ENCODE data around the gene TBC1D20.
A peak's percentile ranks its signal among the peaks of the same experiment; 100 is the strongest.

TBC1D20 gene

DNA sequence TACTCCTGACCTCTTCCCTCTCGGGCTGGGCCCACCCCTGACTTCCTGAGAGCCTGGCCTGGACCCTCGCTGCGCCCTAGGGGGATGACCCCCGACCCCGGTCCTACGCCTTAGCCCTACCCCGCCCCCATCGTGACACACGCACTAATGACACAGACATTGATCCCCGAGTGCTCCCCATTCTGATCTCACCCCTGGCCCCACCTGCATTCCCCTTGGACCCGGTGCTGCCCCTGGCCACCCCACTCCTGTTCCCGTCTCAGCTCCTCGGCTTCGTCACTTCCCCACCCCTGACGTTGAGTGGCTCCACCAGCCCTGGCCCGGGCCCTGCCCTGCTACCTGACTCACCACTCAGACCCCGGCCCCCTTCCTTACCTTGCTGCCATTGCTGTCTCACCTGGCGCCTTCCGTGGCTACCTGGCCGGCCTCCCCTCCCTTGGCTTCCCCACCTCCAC lies 42.1 kb downstream of the TBC1D20 start:
- DNase-seq (ENCODE audit: low read depth, low spot score) = no peak

DNA sequence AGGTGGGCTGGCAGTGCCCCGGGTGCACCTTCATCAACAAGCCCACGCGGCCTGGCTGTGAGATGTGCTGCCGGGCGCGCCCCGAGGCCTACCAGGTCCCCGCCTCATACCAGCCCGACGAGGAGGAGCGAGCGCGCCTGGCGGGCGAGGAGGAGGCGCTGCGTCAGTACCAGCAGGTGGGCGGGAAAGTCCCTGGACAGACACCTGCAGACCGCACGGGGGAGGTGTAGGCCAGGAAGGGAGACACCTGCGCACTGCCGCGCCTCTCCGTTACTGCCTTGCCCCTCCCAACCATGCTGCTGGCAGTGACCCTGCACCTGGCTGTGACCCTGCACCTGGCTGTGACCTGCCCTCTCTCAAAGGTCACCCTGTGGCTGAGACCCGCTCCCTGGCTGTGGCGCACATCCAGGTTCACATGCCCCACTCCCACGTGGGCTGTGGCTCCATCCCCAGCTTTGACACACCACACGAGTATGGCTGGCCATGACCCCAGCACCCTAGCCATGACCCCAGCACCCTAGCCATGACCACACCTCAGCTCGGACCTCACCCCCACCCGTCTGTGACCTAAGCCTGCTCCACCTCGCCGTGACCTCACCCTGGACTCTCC lies 42.7 kb downstream of the TBC1D20 start:
- DNase-seq (ENCODE audit: low read depth, low spot score) = no peak

DNA sequence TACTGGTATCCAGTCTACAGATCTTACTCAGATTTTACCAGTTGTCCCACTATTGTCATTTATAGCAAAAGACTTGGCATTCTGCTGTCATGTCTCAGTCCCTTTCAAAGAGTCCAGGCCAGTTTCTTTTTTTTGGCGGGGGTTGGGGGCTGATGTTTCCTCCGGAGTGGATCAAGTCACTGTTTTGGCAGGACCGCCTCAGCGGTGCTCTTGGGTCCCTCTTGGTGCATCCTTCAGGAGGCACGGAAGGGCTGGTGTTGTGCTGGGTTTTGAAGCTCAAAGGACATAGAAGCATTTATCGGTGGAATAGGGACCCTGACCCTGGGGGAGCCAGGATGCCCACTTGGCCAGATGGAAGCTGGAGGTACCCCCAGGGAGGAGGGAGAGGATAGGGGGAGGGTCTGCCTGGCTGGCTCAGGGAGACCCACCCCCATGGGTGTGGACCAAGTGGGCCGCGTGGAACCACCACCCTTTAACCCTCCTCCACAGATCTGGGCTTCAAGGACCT lies 43.4 kb downstream of the TBC1D20 start:
- DNase-seq (ENCODE audit: low read depth, low spot score) = no peak

DNA sequence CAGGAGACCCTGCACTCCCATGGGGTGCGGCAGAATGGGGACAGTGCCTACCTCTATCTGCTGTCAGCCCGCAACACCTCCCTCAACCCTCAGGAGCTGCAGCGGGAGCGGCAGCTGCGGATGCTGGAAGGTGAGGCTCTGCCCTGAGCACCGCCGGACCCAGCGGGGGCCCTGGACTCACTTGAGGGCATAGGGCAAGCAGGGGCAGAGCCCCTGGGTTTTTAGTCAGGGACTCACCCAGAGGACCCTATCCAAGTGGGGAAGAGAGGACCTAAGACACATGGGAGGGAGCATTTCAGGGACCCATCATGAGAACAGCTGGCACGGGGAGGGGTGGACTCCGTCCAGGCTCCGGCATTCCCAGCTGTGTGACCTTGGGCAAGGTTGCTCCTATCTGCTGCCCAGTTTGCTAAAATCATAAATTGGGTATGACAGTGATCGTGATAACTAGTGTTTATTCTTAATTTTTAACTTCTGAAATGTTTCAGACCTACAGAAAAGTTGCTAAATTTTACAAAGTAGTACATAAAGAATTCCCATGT lies 44.5 kb downstream of the TBC1D20 start:
- no peak for DNase-seq (ENCODE audit: low read depth, low spot score)

DNA sequence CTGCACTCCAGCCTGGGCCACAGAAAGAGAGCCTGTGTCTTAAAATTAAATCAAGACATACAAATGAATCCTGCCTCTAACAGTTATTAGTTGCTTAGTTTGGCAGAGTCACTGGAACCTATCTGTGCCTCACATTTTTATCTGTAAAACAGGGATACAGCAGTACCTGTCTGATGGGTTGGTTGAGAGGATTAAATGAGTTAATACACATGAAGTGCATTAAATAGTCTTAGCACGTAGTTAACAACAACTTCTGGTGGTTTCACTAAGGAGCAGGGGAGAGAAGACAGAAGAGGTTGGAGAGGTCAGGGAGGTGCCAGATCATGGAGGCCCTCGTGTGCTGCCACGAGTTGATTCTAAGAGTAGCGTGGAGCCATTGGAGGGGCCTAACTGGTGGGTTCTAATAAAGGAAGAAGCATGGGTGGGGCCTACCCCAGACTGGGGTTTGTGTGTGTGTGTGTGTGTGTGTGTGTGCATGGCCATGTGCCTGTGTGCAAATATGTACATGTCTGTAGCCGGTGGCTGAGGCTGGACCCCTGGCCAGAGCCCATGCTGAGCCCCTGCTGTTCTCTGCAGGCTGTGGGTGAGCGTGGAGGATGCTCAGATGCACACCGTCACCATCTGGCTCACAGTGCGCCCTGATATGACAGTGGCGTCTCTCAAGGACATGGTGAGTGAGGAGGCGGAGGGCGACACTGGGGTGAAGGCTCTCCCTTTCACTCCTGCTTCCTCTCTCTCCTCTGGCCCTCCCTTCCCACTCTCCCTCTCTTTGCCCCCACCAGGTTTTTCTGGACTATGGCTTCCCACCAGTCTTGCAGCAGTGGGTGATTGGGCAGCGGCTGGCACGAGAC lies 45.2 kb downstream of the TBC1D20 start:
- no peak for DNase-seq (ENCODE audit: low read depth, low spot score)

DNA sequence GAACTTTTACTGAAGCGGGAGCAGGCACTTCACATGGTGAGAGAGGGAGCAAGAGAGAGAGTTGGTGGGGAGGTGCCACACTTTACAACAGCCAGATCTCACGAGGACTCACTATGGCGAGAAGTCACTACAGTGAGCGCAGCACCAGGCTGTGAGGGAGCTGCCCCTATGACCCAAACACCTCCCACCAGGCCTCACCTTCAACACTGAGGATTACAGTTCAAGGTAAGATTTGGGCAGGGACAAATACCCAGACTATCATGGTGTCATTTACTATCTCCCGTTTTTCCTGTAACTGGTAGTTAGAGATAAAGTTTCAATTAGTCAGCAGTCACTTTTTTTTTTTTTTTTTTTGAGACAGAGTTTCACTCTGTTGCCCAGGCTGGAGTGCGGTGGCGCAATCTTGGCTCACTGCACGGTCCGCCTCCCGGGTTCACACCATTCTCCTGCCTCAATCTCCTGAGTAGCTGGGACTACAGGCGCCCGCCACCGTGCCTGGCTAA lies 46.5 kb downstream of the TBC1D20 start:
- no peak for DNase-seq (ENCODE audit: low read depth, low spot score)

DNA sequence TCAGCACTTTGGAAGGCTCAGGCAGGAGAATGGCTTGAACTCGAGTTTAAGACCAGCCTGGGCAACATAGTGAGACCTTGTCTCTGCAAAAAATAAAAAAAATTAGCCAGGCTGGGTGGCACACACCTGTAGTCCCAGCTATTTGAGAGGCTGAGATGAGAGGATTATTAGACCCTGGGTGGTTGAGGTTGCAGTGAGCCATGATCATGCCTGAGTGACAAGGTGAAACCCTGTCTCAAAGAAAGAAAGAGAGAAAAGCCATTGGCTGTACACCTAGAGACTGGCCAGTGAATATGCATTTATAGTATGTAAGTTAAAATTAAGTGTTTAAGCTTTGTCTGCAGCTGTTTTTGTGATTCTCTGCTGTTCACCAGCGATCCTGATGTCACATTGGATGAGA lies 48.2 kb downstream of the TBC1D20 start:
- DNase-seq (ENCODE audit: low read depth, low spot score) = no peak

DNA sequence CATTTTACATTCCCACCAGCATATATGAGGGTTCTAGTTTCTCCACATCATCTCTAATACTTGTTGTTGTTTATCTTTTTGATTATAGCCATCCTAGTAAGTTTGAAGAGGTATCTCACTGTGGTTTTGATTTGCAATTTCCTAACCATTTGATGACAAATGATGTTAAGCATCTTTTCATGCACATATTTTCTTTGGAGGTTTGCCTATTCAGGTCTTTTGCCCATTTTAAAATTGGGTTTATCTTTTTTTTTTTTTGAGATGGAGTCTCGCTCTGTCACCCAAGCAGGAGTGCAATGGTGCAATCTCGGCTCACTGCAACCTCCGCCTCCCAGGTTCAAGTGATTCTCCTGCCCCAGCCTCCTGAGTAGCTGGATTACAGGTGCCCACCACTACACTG lies 50.3 kb downstream of the TBC1D20 start:
- DNase-seq (ENCODE audit: low read depth, low spot score) = no peak

DNA sequence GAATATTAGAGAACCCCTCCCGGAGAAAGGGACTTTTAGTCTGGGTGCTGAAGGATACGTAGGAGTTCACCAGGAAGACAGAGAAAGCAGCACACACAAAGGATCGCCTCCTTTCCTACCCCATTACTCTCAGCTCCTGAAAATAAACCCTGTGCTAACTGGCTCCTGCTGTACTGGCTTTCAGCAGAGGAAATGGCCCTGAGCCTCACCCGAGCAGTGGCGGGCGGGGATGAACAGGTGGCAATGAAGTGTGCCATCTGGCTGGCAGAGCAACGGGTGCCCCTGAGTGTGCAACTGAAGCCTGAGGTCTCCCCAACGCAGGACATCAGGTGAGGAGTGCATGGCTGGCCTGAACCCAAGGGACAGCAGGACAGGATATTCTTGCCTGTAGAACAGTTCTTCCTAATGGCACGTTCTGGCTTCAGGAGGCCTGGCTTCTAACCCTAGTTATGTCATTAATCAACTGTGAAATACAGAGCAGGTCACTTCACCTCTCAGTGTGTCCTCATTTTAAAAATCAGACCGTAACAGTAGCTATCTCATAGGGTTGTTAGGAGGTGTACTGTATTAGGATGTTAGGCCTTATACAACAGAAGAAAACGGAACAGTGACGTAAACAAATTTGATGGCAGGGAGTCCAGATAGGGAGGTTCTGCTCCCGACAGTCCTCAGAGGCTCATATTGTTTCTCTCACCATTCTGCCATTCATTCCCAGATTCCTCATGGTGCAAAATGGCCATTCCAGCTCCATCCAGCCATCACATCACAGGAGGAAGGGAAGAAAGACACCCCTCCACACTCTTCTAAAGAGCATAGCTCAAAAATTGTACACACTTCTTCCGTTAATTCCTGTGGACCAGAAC lies 52.4 kb downstream of the TBC1D20 start:
- no peak for DNase-seq (ENCODE audit: low read depth, low spot score)

DNA sequence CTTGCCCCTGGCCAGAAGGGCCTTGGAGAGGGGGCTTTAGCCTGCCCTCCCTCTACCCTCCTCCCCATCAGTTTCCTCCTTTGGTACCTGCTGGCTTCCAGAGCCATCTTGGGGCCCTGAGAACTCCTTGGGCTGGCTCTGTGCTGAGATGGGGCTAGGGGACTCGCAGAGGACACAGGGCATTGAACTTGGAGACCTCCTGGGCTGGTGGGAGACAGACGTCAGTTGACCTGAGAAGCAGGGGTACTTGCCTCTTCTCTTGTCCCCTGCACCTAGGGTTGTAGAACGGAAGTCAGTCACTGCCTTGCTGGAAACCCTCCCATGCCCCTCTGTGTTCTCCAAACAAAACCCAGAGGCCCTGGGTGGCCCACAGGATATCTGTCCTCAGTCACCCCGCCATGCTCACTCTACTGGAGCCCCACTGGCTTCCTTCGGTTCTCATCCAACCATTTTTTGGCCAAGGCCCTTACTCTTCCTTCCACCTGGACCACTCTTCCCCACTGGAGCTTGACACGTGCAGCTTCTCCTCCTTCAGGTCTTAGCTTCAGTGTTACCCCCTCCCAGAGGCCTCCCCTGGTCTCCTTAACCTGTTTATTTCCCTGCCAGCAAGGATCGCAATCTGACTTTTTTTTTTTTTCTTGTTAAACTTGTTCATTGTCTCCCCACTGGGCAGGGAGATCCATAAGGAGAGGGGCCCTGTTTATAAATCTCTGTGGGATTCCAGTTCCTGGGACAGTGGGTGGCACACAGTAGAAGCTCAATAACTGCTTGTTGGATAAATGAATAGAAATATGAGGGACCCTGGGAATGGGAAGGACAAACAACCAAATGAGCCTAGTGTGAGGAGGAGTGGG lies 53.3 kb downstream of the TBC1D20 start:
- DNase-seq (ENCODE audit: low read depth, low spot score) = no peak

DNA sequence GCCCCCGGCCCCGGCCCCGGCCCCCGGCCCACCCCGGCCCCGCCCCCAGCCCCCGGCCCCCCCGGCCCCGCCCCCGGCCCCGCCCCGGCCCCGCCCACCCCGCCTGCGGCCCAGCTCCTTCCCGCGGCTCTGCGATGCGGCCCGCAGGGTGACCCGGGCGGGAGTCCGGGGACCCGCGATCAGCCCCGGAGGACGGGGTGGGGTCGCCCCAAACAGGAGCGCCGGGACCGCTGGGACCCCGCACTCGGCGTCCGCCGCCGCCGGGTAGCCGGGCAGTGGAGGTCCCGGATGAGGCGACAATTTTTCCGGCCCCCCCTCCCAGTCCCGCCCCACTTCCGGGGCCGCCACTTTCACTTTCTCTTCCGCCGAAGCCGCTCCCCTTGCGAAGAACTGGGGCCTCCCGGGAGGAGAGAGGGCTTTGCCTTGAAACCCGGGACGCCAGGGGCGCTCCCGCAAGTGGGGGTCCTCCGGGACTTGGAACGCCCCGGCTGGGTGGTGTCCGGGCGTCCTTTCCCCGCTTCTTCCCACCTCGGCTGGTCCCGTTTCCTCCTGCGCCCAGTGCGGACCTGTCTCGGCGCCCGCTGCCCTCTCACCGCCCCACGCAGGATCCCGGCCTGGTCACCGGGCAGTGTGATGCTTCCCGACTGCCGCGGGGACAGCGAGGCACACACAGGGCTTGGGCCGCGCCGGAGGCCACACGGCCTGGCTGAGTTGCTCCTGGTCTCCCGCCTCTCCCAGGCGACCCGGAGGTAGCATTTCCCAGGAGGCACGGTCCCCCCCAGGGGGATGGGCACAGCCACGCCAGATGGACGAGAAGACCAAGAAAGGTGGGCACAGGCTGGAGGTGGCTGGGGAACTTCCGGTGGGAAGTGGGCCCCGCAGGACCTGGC lies 54.1 kb downstream of the TBC1D20 start, which contains the start of gene RBCK1:
TSS of gene RBCK1 (plus strand) at position 347 of the 890 bp plus-strand sequence. CDS start at position 806, 459 bp downstream.
- DNase-seq (ENCODE audit: low read depth, low spot score) = peak; percentile 78

DNA sequence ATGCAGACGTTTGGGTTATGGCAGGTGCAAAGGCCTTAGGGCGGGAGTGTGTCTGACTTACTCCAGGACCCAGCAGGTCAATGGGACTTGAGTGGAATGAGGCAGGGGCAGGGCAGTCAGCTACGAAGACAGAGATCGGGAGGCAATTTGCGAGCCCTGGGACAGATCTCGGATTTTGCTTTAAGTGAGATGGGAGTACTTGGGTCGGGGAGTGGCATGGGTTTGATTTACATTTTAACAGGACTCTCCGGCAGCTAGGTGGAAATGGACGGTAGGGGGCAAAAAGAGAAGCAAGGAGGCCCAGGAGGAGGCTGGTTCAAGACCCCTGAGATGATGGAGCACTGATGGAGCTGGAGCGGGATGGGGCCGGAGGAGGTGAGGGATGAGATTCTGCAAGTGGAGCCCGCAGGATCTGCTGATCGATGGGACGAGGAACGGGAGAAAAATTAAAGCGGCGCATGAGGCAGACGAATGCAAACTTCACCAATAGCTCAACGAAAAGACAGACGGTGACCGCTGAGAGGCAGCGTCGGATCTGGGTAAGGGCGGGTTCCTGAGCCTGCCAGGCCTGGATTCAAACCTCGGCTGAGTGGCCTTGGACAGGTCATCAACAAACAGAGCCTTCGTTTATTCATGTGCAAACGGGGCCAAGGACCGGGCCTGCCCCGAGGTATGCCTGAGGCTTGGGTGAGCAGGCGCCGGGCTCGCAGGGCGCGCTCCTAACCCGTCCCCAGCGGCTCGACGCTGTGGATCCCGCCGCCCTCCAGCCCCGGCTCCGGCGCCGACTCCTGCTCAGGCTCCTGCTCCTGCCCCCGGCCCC lies 55.0 kb downstream of the TBC1D20 start:
- DNase-seq (ENCODE audit: low read depth, low spot score) = no peak

DNA sequence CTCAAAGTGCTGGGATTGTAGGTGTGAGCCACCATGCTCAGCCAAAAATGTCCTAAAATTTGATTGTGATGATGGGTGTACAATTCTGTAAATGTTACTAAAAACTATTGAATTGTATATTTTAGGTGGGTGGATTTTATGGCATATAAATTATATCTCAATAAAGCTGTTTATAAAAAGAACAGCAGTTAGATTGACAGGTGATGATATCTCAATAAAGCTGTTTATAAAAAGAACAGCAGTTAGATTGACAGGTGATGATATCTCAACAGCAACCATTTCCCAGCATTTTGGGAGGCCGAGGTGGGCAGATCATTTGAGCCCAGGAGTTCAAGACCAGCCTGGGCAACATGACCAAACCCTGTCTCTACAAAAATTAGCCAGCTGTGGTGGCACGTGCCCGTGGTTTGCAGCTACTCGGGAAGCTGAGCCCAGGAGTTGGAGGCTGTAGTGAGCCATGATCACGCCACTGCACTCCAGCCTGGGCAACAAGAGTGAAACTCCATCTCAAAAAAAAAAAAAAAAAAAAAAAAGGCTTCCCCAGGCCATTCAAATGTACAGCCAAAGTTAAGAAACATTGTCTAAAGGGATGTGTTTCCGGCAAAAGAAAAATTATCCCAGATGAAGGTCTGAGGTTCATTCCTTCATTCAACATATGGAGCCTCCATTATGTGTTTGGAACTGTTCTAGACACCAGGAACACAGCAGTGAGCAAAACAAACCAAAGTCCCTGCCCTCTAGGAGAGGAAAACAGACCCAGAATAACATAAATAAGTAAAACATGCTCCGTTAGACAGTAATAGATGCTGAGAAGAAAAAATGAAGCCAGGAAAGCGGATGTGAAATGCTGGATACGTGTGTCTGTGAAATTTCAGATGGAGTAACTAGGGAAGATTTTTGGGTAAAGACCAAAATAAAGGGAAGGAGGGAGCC lies 55.9 kb downstream of the TBC1D20 start:
- no peak for DNase-seq (ENCODE audit: low read depth, low spot score)

DNA sequence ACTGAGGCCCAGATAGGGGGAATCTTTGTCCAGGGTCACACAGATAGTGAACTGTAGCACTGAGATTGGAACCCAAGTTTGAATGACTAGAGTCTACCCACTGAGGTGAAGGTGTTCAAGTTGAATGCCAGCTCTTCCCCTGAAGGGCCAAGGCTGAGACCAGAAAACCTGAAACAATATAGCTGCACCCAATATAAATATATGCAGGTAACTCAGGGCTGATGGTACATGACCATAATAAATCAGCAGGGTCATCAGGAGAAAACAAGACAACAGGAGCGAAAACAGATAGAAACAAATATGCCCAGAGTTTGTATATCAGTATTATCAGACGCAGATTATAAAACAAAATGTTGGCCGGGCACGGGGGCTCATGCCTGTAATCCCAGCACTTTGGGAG lies 58.2 kb downstream of the TBC1D20 start:
- no peak for DNase-seq (ENCODE audit: low read depth, low spot score)

DNA sequence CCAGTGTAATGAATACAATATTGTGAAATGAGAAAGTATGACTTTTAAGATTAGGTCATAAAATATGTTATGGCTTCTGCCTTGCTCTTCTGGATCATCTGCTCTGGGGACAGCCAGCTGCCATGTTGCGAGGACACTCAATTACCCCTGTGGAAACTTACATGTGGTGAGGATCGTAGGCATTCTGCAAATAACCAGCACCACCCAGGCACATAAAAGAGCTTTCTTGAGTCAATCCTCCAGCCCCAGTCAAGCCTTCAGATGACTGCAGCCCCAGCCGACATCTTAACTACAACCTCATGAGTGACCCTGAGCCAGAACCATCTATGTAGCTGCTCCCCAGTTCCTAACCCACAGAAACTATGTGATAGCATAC lies 58.8 kb downstream of the TBC1D20 start:
- DNase-seq (ENCODE audit: low read depth, low spot score) = no peak

DNA sequence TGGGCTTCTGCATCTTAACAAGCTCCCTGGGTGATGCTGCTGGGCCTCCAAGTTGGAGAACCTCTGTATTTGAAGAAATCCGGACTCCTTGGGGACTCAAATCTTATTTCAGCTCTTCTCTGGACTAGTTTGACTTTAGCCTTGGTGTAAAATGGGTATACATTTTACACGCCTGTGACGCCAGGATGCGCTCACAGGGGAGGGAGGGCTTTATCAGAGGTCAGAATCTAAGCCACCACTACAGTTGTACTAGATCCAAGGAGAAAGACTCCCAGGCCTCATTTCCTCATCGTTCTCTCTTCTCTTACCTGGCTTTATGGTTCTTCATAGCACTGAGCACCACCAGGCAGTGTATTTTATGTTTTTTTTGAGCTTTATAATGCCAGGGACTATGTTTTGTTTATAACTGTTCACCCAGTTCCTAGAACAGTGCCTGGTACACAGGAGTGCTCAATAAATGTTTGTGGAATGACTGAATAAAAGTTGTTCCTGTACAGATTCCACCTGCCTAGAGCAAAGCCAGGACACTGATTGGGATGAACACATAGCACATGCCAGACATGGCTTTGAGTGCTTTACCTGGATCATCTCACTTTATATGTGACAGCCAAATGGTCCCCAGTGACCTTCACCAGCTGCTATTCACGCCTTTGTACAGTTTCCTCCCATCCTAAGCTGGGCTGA lies 59.3 kb downstream of the TBC1D20 start:
- DNase-seq (ENCODE audit: low read depth, low spot score) = no peak

DNA sequence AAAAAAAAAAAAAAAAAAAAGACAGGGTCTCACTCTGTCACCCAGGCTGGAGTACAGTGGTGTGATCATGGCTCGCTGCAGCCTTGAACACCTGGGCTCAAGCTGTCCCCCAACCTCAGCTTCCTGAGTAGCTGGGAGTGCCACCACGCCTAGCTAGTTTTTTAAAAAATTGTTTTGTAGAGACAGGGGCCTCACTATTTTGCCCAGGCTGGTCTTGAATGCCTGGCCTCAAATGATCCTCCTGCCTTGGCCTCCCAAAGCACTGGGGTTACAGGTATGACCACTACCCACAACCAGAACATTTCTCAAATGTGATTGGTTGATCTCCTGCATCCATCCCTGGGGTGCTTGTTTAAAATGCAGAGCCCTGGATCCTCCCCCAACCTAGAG lies 59.8 kb downstream of the TBC1D20 start:
- no peak for DNase-seq (ENCODE audit: low read depth, low spot score)

All from activated CD4-positive, CD25-positive, alpha-beta regulatory T cell treated with anti-CD3 and anti-CD28 coated beads, Interleukin-2, amount 50 U/mL, for 16 hours (primary cell).